Measurements from ENCODE around the gene DNMBP.
A peak's percentile ranks its signal among the peaks of the same experiment; 100 is the strongest.
"Not testable (repeated sequence)": the region's sequence is repeated elsewhere in the genome, so short reads cannot be mapped to it uniquely, and the experiment has no call there.

The DNMBP gene

DNA sequence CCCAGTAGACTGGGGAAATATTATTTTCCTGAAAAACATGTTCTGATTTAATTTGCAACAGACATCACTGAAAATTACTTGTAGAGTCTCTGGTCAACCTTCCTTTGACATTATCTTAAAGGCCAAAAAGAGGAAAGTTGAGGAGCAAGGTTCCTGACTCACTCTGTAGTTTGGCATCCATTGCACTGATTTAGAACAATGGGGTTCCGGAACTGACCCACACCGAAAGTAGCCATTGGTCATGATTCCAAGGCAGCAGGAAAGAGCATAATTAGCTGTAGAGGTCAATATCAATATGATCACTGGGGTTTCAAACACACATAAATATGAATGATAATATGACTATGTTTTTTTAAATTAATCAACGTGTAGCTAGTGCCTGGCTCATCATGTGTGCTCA lies 65.8 kb downstream of the DNMBP start:
- no peak for DNase-seq

DNA sequence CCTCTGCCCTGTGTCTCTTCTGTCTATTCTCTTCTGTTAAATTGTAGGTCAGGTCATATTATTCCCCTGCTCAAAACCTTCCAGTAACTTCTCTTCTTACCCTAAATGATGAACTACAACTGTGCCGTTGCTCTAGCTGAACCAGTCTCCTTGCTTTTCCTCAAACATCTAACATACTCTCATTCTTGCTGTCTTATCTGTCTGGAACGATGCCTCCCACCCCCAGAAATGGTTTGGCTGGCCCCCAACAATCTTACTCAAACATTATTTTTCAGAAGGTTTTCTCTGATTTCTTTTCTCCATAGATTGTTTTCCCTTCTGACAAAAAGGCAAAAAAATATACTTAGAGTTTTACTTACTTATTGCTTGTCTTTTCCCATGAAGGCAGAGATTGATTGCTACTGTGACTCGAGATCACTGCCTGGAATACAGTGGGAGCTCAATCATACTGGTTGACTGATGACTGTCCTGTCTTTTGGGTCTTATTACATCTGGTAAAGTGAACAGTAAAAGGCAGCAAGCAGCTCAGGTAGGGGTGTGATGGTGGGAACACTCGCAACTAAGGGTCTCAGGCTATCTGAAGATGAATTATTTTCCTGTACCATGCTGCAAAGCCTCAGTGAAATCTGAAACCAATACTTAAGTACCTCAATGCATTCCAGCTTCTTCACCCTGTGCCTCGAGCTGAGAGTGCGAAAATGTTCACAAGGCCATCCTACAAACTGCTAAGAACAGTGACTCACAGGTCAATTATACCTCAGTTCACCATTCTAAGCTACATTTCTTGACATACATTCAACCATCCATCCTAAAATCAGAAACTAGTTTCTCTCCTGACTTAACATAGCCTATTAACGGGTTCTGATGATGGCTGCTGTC lies 67.6 kb downstream of the DNMBP start:
- peak; percentile 73 for DNase-seq

DNA sequence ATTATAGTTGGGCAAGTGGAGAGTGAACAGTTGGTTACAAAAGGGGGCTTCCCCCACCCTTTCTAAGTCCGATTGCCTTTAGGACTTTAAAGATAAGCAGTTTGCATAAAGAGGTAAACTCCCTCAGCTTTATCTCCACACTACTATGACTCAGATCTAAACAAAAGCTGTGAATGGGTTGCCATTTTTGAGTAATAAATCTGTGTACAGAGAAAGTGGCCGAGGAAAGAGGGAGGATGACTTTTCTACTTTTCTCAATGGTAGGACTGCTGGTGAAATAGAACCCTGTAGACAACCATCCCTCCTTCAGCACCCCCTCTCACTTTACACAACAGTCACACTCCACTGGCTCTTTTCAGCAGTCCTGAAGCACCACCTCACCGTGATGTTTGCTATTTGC lies 71.2 kb downstream of the DNMBP start:
- no peak for DNase-seq

DNA sequence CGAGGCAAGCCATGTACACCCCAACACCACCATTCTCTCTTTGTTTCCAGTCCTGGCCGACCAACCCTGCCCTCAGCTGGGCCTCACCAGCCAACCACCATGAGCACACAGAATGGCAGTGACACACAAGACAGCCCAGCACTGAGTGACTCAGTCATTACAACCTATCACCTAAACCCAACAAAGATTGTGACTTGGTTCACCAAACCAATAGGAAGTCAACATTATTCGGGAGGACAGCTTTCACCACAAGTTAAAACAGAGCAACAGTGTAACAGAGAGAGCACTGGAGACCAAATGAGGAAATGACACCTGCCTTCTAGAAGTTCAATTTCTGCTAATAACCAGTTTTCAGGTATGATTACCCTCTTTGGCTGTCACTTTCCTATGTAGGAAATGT lies 72.1 kb downstream of the DNMBP start:
- no peak for DNase-seq

DNA sequence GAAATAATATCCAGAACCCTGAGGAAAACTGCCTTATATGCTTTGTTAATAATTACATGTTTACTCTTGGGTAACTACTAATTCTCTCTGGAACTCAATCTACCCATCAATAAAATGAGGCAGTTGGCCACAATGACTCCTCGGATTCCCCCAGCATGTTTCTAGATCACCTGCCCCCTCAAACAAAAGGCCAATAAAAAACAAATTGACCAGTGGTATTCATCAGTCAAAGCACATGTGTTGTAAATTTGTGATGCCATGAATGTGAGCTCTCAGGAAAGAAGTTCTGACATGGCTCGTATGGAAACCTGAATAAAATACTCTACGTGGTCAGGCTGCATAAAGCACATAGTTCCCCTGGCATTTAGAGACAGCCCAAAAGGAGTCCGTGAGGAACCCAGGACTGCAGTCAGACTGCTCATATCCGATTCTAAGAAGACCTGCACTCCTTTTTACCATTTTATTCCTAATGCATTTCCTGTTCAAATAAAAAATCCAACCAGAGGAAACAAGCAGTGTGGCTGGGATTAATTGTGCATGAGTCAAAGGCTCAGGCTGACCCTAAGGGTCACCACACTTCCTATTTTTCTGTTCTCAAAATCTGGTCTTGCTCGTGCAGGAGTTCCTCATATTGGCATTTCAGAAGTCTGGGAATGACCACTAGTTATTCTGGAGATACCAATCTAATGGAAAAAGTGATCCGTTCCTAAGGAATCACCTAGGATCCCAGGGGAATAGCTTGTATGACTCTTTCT lies 77.4 kb downstream of the DNMBP start:
- not testable (repeated sequence) for DNase-seq

DNA sequence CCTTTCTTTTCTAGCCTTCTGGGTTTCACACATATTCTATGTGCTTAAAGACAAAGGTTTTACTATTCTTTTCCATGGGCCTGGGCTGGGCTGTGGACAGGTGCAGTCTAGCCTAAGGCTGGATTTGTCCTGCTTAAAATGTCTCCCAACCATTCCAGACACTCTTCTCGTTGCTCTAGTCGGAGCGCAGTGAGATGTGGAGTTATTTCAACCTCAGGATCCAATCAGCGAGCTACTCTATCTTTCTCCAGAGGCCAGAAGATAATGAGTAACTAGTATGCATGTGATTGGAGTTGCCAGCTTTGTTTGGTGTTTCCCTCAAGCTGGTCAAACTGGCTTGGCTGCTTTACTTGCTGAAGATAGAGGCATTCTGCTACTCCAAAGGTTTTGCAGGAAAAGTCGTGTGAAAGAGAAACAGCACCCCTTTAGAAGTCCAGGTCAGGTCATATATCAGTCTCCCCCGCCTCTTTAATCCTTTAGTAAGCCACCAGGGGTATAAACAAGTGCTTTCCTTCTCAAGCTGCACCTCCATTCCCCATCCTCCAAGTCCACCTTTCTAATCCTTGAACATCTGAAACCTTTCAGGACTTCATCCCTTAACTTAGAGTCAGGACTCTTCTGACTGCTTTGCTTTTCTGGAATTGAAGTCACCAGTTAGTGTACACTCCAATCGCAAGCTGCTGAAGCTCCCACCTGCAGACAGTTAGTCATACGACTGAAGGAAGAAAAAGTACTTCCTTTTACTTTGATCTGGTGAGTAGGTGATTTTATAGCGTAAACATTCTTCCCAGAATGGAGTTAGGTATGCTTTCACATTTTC lies 78.8 kb downstream of the DNMBP start:
- no peak for DNase-seq

DNA sequence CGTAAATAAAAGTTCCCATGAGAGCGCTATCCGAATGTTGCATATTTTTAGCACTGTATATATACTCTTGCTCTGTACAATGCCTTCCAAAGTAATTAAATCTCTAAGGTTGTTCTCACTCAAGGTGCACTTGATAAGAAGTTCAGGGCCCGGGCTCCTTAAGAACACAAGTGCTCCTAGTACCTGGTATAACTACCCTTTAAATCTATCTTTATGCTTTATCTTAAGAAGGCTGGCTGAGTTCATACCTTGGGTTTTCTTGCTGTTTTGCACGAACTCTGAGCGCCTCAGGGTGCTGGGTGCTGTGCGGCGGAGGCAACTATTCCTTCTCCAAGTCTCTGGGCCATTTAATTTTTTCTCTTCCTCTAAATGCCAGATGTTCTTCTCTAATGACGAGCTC lies 80.4 kb downstream of the DNMBP start:
- DNase-seq, result no peak

DNA sequence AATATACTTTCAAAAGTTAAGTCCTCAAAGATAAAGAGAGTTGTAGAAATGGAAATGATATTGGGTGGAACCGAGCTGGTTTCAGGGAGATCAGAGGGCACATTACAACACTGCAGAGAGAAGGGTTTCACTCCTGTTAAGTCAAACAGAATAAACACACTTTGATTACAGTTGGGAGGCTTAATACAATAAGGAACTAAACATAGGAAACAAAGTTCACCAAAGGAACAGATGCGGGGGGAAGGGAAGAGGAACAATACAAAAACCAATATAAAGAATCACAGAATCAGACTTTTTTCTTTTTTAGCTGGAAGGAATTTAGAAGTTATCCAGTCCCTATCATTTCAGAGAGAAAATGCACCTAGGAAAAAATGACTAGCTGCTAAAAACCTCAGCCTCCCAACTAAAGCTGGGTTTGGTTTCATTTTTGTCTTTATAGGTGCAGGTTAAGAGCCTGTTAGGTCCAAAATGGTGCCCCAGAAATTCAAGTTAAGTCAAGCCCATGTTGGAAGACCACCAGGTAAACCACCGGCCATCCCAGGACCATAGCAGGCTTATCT lies 81.9 kb downstream of the DNMBP start:
- no peak for DNase-seq

DNA sequence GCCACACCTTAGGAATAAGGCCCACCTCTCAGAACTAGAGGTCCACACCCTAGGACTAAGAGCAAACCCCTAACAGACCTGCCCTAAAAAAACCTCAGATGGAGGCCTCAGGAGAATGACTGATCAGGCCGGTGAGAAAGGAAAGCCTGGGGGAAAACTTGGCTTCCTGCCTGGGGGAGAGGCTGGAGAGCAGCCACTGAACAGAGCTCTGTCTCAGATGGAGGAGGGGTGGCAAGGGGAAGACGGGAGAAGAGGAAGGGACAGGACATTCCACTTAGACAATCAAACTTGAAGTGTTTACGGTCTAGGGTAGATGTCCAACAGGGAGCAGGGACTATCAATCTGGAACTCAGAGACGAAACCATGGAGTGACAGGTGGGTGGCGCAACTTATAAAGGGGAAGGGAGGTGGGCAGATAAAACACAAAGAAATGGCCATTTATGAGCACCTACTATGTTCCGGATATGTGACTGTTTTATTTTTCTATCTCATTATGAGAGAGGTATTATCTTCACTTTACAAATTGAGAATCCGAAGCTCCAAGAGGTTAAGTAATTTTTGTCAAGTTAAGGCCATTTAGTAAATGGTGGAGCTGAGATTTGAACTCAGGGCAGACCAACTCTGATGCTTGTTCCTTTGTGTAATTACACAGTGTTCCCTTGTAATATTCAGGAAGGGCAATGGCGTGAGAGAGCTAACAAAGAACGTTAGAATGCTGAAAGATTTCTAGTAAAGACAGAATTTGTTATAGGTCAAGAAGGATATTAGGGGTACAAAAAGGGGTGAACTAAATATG lies 82.6 kb downstream of the DNMBP start:
- peak; percentile 83 for DNase-seq

DNA sequence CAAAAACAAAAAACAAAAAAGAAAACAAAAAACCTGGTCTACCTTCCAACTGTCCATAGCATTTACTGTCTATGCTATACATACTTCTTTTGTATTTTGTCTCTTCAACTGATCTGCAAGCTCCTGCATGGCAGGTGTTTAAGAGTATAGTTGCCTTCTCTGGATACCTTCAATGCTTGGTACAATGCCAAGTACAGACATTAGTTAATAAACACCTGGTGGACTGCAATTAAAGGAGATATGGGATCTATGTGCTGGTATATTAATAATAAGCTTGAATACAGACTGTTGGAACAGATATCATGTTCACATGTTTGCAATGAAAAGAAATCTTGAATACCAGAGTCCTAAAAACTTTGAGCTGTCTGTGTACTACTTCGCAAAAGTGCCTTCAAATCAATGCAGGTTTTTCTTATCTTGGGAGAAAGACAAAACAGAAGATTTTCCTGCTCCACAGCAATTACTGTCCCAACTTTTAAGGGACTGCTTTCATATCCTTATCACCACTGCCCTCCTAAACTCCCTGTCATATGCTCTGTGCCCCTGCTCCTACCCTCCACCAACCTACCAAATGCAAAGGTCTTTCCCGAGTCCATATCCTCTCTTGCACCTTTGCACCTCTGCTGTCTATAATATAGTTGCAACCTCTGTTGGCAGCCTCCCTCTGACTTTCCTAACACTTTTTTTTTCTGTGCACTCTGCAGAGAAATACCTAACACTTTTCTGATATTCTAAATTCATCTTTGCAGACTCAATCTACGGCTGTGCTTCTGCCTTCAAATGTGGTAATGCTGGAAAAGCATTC lies 85.1 kb downstream of the DNMBP start:
- DNase-seq, result no peak

DNA sequence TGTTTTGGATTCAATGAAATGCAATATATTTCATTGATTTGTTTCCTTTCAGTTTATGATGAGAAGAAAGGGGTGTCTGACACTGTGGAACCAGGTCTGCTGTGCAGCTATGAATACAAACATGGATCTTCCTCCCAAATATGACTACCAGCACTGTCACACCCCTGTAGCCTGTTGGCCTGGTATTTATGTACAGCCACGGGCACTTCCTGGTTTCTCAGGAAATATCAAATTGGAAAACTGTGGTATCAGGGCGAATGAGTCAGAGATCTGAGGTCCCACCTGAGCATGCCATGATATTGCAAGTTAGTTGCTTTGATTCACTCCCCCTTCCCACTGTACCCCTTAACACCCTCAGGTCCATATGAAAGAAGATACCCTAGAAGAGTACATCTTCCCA lies 87.8 kb downstream of the DNMBP start:
- no peak for DNase-seq

DNA sequence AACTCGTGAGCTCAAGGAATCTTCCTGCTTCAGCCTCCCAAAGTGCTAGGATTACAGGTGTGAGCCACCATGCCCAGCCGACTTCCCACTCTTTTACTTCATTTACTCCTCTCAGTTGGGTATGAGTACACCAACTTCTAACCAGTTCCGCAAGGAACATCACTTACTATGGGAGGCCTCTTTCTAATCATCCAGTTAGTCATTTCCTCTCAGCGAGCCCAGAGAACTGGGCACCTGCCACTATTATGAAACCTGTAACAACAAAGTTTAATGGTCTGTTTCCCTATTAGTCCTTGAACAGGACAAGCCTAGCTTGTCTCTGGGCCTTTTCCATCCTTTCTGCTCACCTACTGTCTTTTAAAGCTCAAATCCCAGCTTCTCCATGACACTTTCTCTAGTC lies 88.8 kb downstream of the DNMBP start:
- no peak for DNase-seq

DNA sequence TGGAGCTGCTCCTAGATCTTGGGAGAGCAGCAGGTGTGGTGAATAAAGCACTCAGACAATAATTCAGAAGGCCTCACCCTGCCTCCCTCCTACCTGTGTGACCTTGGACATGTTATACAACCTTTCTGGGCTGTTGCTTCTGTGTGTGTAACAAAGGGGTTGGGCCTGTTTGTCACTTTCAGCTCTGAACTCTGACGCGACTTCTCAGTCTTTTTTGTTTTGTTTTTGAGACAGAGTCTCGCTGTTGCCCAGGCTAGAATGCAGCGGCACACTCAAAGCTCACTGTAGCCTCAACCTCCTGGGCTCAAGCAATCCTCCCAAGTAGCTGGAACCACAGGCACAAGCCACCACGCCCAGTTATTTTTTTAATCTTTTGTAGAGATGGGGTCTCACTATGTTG lies 89.3 kb downstream of the DNMBP start:
- no peak for DNase-seq

DNA sequence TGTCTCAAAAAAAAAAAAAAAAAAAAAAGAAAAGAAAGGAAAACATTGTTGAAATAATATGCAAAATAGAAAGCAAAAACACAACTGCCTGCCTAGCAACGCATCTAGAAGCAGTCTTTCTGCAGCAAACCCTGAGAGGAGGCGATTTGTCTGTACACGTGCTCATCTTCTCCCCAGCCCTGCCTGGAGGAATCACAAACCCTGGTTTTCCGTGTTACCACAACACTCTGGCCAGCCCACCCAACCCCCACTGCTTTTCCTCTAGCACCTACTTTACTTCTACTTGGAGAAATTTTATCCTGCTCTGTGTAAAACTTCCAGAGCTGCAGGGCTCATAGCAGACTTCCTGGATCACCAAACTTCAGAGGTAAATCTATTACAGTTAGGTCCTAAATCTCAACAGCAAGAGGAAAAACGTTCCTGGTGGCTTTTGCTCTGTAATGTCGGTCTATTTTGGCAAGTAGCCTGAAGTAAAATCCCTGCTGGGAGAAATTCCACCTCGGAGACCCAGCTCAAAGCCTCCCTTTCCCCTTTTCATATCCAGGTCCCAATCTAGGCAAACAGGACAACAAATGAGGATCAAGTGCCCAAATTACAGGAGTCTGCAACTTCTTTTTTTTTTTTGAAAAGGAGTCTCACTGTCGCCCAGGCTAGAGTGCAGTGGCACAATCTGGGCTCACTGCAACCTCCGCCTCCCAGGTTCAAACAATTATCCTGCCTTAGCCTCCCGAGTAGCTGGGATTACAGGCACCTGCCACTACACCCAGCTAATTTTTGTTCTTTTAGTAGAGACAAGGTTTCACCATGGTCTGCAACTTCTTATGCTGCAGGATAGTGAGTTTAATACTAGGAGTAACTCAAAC lies 91.6 kb downstream of the DNMBP start:
- peak; percentile 60 for DNase-seq

DNA sequence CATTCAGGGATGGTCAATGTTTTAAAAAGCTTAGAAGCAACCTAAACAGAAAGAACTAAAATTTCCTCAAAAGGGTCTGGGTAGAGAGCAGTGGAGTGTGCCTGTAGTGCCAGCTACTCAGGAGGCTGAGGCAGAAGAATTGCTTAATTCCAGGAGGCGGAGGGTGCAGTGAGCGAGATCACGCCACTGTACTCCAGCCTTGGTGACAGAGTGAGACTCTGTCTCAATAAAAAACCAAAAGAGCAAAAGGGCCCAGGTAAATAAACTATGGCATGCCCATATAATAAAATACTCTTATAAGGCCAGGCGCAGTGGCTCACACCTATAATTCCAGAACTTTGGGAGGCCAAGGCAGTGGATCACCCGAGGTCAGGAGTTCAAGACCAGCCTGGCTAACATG lies 93.0 kb downstream of the DNMBP start:
- no peak for DNase-seq

DNA sequence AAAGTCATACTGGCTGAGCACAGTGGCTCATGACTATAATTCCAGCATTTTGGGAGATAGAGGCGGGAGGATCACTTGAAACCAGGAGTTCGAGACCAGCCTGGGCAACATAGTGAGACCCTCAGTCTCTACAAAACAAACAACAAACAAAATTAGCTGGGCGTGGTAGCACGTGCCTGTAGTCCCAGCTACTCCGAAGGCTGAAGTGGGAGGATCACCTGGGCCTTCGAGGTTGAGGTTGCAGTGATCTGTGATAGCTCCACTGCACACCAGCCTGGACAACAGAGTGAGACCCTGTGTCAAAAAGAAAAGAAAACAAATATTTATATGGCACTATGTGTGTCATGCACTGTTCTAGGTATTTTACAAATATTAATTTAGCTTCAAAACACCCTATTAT lies 94.3 kb downstream of the DNMBP start:
- DNase-seq, result no peak

DNA sequence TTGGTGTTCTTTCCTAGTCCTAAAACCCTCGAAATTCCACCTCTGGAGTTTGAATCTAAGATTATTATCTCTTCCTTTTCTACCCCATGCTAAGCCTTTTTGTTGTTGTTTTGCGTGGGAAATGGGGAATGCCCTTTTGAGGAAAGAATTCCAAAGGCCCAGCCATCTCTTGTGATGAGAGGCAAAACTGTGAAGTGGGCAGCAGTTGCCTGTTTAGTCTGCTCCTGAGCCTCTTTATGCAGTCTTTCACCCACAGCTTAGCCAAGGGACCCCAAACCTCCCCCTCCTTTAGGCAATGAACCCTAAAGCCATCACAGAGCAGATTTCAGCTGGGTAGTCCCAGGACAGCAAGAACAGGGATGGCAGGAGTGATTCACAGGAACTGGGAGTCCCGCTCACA lies 95.5 kb downstream of the DNMBP start:
- DNase-seq, result no peak

DNA sequence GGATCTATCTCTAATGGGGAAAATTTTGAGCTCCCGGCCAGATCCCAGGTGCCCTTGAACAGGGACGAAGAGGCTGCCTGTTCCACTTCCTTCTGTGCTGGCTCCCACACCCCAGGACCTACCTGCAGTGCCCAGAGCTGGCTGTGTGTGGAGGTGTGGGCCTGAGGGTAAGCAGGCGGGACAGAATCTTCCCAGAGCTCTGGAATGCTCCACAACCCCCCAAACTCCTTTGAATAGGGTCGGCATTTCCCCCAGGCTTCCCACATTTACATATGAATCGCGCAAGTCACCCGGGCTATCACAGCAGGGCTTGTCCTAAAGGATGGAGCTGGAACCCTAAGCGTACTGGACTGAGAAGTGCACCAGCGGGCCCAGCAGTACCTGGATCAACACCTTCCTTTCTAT lies 95.9 kb downstream of the DNMBP start:
- DNase-seq, result no peak

DNA sequence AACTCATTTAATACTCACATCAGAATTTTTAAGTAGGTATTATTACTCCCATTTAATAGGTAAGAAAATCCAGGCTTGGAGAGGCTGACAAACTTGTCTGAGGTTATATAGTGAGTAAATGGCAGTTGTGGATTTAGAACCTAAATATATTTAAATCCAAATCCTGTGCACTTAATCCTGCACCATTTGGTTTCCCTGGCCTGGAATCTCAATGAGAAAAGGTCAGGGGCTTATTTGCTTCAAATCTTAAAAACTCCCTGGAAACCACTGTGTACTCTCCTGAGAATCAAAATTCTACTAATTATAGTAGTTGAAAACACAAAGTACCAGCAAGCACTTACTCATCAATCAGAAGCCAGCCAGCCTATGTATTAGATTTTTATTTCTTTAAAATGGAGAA lies 97.7 kb downstream of the DNMBP start:
- no peak for DNase-seq

DNA sequence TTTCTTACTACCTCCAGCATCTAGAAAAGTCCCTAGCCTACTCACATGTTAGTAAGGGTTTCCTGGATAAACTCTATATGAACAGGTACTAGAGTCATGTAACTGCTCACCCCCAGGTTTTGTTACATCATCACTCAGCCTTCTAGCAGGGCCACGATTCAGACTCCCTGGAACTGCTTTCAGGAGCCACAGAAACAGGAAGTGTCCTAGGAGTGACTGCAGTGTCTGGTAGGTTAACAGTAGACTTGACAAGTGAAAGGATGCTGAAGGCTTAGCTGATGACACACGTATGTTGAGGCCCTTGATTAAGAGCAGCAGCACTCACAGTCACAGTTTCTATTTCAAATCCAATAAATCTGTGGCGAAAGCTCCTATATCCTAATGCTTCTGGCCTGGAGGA lies 101.2 kb downstream of the DNMBP start:
- no peak for DNase-seq
